ENCODE measurements around the gene OR10C1. TPM values are rescaled to one million over a fixed set of nuclear protein-coding genes. Genes with fewer than 3 reads are reported as not detected.

Gene OR10C1
- total RNA-seq, 1 donor from 2014 or later = not detected

DNA sequence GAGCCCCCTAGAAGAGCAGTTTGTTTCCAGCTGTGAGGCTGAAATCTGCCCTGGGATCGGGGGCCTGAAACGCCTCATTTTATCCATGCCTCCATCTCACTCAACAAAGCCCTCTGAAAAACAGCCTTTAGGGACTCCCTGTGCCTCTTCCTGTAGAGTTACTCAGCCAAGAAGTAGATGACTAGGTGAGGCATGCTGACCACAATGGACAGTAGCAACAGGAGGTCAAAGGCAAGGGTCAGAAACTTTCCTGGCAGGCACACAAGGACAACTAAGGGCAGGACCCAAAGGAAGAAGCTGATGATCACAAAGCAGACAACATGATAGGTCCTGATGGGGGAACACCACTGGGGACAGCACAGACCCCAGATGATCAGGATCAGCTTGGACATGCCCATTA lies 35.9 kb downstream of the OR10C1 start:
- intact Hi-C loops (cut with micrococcal nuclease) = no loop called here

DNA sequence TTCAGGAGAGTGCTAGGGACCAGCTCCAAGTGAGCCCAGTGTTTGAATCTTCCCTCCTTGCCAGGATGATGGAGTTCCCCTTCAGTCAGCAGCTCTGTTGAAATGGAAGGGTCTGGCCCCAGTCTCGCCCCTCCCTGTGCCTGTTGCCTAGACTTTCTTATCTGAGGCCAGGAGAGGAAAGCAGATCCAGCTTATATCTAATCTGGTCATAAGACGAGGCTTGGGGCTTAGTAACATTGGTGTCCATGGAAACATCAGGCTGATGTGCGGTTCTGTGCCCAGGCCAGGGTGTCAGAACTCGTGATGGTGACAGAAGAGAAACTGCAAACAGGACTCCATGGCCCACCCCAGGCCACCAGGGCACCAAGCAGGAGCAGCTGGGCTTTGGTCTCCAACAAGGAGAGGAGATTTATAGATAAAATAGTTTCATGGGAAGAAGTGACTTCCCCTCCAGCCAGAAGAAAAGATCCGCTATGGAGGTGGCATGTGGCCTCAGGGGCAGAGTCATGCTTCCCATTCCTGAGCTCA lies 38.9 kb downstream of the OR10C1 start:
- intact Hi-C loops (cut with micrococcal nuclease) = no loop called here

DNA sequence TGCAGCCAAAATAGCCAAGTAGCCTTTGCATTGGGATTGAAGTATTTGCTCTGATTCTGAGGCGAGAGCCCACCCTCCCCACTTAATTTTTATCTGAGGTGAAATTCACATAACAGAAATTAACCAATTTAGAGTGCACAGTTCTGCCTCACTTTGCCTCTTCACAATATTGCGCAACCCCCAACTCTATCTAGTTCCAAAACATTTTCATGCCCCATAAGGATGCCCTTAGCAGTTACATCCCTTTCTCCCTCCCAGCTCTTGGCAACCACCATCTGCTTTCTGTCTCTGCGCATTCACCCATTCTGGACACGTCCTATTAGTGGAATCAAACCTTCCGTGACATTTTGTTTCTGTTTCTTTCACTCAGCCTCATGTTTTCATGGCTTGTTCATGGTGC lies 39.6 kb downstream of the OR10C1 start:
- intact Hi-C loops (cut with micrococcal nuclease) = no loop called here

DNA sequence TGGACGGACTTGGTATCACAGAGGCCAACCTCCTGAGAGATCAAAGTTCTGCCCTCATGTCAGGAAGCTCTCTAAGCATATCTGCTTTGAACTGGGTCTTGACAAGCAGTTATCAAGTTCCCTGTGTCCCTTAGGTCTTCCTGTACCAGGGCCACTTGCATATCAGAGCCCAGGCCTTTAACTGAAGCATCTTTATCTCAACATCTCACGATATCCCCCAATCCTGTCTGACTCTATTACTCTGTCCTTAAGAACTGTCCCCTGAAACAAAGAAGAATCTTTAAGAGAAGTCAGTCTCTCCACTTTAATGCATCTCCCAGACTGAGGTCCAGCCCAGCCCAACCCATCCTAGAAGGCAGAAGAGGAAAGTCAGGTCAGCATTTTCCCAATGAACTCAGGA lies 40.5 kb downstream of the OR10C1 start:
- intact Hi-C loops (cut with micrococcal nuclease) = no loop called here

DNA sequence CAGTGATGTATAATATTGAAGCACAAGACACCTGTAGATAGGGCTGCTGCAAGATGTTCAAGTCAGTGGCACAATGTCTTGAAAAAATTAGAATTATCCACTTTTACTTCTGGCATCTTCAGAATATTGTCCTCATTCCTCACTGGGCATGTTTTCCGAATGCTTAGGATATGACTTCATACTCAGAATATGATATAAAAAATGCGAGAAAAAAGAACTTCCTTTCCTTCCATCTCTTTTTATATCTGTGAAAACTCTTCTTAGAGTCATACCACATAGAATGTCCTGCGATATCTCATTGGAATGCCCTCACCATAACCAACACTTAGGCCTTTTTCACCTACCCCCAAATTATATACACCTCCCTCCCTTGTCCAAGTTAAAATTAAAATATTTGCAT lies 44.1 kb downstream of the OR10C1 start:
- intact Hi-C loops (cut with micrococcal nuclease) = no loop called here

DNA sequence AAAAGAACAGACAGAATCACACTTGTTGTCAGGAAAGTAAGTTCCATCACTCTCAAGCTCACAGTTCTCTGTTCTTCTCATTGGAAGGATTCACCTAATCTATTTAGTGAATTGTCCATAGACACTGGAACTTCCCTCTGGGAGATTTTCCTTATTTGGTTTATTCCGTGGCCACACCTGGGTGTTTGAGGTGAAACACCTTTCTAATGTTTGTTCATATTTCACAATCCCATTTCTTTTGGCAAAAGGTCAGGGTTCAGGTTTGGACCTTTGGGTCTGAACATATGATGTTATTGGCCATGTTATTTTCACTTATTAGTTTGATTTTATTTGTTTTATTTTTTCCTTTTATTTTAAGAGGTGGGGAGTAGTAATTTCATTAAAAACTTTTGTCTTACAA lies 44.6 kb downstream of the OR10C1 start:
- intact Hi-C loops (cut with micrococcal nuclease) = no loop called here

DNA sequence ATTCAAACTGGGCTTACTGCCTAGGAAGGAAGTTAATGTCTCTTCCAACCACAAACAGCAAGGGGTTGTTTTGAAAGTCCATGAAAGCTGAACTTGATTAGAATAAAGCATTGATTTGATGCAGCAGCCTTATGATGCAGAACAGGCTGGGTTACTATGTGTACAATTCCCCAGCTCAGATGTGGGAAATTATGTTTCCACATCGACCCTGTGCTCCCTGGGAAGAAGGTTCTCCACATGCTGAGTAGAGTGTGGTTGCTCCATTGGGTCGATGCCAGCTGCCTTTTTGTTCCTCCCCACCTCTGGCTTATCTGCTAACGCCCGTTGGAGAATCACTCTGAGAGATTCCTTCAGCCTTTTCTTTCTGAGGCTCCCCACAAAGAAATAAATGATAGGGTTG lies 47.5 kb downstream of the OR10C1 start:
- intact Hi-C loops (cut with micrococcal nuclease) = no loop called here

DNA sequence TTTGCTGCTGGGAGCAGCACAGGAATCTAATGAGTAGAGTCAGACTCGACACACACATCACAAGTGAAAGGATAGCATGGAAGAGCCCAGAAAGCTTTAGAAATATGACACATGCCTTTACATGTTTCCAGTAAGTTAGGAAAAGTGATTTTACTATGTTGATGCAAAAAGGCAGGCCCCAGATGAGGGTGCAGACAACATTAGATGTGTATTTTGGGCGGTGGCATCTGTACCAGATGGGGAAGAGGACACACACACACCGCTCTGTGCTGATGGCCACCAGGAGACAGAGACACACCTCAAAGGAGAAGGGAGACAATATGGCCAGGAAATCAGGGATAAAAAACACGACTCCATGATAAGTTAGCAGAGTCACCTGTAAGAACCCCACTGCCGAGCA lies 48.0 kb downstream of the OR10C1 start:
- intact Hi-C loops (cut with micrococcal nuclease) = no loop called here

DNA sequence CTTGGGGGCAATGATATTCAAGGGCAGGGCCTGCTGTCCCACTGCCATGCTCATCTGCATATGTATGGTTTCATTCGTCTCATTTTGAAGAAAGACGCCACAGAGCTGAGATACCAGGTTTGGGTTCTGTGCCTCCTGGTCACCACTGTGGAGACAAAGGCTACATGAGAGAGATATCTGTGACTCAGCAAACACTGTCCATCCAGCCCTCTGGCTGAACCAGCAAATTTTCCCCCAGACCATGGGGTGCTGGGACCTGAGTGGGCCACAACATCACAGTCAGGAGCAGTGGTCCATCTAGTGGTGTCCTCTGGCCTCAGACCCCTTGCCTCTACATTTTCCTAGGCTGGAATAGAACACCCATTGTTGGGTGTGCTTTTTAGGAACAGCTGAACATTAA lies 48.6 kb downstream of the OR10C1 start, which contains the start of gene MAS1L:
Gene MAS1L, minus strand, starts transcription at position 297 of the 400 bp plus-strand sequence. Its CDS starts 54 bp downstream, at position 243.
- intact Hi-C loops (cut with micrococcal nuclease) = no loop called here

DNA sequence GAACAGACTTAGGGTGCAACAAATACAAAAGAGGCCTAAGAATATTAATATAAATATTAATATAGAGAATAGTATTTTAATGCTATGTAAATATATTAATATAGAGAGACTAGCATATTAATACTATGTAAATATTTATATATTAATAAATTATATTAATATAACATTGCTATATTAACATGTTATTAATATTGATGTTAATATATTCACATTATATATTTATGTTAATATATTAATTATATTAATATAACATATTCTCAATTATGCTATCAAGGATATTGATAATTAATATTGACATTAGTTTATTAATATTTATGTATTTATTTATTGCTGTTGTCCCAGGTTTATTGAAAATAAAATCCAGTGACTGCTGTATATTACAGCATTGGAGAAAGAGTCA lies 49.8 kb downstream of the OR10C1 start:
- intact Hi-C loops (cut with micrococcal nuclease) = no loop called here

DNA sequence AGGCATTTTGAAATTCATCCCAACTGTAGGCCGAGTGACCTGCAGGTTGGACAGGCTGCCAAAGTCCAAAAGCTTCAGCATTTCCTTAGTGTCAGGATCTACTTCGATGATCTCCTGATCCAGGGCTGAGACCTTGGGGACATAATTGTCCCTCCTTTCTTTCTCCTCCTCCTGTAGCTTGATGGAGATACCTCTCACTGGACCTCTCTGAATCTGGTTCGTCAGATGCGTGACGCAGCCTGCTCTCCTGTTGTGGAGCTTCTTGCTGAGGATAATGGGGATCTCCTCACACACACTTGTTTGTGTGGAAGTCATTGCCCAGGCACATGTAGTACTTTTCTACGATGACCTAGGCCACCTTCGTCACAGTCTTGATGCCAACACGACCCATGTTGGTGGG lies 50.2 kb downstream of the OR10C1 start:
- intact Hi-C loops (cut with micrococcal nuclease) = no loop called here

DNA sequence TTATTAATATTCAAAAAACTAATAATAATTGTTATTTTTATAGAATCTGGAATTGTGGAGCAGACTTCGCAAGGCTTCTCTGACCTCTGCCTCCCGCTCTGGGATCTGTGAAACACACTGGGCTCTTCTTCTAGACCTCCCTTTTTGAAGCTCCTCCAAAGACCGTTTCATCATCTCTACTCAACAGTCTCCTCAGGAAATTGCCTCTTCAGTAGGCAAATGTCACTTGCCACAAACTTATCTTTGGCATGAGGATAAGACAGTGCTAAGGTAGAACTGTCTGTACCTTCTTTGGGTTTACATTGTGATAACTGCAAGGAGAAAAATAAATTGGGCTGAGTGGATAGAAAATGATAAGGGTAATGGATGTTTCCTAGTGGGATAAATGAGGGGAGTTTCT lies 50.9 kb downstream of the OR10C1 start:
- intact Hi-C loops (cut with micrococcal nuclease) = no loop called here

DNA sequence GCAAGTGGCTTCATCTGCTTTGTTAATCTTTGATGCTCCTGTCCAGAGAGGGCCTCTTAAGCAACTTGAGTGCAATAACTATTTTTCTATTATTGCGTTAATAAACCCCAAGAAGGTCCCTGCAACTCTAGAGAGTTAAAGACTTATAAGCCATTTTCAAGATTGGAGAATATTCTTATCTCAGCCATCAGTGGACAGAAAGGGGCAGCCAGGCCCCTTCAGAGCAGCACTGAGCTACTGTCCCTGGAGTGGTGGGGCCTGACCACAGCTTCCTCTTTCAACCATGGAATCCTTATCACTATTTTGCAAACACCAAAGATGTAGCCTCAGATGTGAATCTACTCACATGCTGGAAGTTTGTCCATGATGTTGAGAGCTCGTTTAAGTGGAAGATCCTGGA lies 51.4 kb downstream of the OR10C1 start:
- intact Hi-C loops (cut with micrococcal nuclease) = no loop called here

Other genes with a start within 250 kb of the OR10C1 start
- not detected in 2 replicates for gene OR14J1, start 137.6 kb upstream of the OR10C1 start, total RNA-seq
- not detected in 2 replicates for gene OR5V1, start 70.4 kb upstream of the OR10C1 start, total RNA-seq
- not detected in 2 replicates for gene OR12D3, start 64.0 kb upstream of the OR10C1 start, total RNA-seq
- not detected in 2 replicates for gene OR12D2, start 43.7 kb upstream of the OR10C1 start, total RNA-seq
- not detected in 2 replicates for gene OR12D1, start 24.4 kb upstream of the OR10C1 start, total RNA-seq
- not detected in 2 replicates for gene OR11A1, start 17.8 kb downstream of the OR10C1 start, total RNA-seq
- gene OR2H1, start 17.8 kb downstream of the OR10C1 start, total RNA-seq = not detected in 2 replicates
- gene MAS1L, start 48.6 kb downstream of the OR10C1 start, total RNA-seq = not detected in 2 replicates
- 3.2 and 4.4 TPM in 2 replicates for gene UBD, start 120.4 kb downstream of the OR10C1 start, total RNA-seq
- gene OR2H2, start 145.8 kb downstream of the OR10C1 start, total RNA-seq = not detected in 2 replicates
- 27.0 and 28.1 TPM in 2 replicates for gene GABBR1, start 193.9 kb downstream of the OR10C1 start, total RNA-seq
- gene MOG, start 217.8 kb downstream of the OR10C1 start, total RNA-seq = not detected in 2 replicates
- 2.6 and 3.1 TPM in 2 replicates for gene ZFP57, start 241.8 kb downstream of the OR10C1 start, total RNA-seq

Data from T-helper 1 cell treated with Interleukin-12 subunit alpha and Interleukin-12 subunit beta and Interleukin-4 antibody, amounts not matched to agents 30 ng/mL and 1 ng/mL, for 36 hours (primary cell).